Mesenteric fat pad (tissue), 1 donor: Measurements from ENCODE around the gene EXOC3L2. TPM values are rescaled to one million over a fixed set of nuclear protein-coding genes. Genes with fewer than 3 reads are reported as not detected.

ENCODE experiments used
- DNase-seq: peaks from one replicate; pipeline ENCODE4 v3.0.0-alpha.2; 2020; ENCODE audit warnings: low spot score
- total RNA-seq: library from RNA; stranded (reverse); fragmentation: NEBNext Ultra II Directional; extraction: Animal tissue kit (Norgen Biotek cat#: 25700); gene quantifications from one replicate; pipeline ENCODE4 v1.2.1, GENCODE V29; 2021
- donor health status: DM: yes; HTN: yes; CAD: no.

Gene EXOC3L2
- total RNA-seq, 1 donor from 2014 or later, result 4.8 TPM

GRCh38 chr19:45162608-45163143 lies 82.5 kb downstream of the EXOC3L2 start:
- DNase-seq, result no peak

Other genes with a start within 250 kb of the EXOC3L2 start
- 17.7 TPM for gene RELB, start 243.9 kb downstream of the EXOC3L2 start, total RNA-seq
- 78.3 TPM for gene CLASRP, start 206.4 kb downstream of the EXOC3L2 start, total RNA-seq
- gene ZNF296, start 168.9 kb downstream of the EXOC3L2 start, total RNA-seq, result 0.61 TPM
- gene GEMIN7, start 166.1 kb downstream of the EXOC3L2 start, total RNA-seq, result 18.3 TPM
- 22.0 TPM for gene PPP1R37, start 152.2 kb downstream of the EXOC3L2 start, total RNA-seq
- gene NKPD1, start 84.4 kb downstream of the EXOC3L2 start, total RNA-seq, result not detected
- gene TRAPPC6A, start 67.2 kb downstream of the EXOC3L2 start, total RNA-seq, result 12.3 TPM
- 8.4 TPM for gene BLOC1S3, start 66.6 kb downstream of the EXOC3L2 start, total RNA-seq
- 25.9 TPM for gene MARK4, start 5.9 kb upstream of the EXOC3L2 start, total RNA-seq
- gene CKM, start 77.5 kb upstream of the EXOC3L2 start, total RNA-seq, result not detected
- not detected for gene KLC3, start 95.3 kb upstream of the EXOC3L2 start, total RNA-seq
- gene ERCC2, start 125.2 kb upstream of the EXOC3L2 start, total RNA-seq, result 12.3 TPM
- gene PPP1R13L, start 159.7 kb upstream of the EXOC3L2 start, total RNA-seq, result 17.6 TPM
- 6.7 TPM for gene POLR1G, start 161.2 kb upstream of the EXOC3L2 start, total RNA-seq
- gene ERCC1, start 178.5 kb upstream of the EXOC3L2 start, total RNA-seq, result 82.3 TPM
- gene FOSB, start 222.6 kb upstream of the EXOC3L2 start, total RNA-seq, result 907 TPM